Fibroblast of skin of right biceps (primary cell): Measurements from ENCODE around the gene CBFA2T2.
"Not testable (repeated sequence)": the region's sequence is repeated elsewhere in the genome, so short reads cannot be mapped to it uniquely, and the experiment has no call there.

Experiments used
- DNase-seq: peaks from one replicate; pipeline ENCODE4 v3.0.0-alpha.2; 2013

The CBFA2T2 gene

GRCh38 chr20:33490023-33490933 is at the start of gene CBFA2T2:
TSS of gene CBFA2T2 (plus strand) at chr20:33490096. CDS start at chr20:33490268, 172 bp downstream.
- peak; percentile 69 for DNase-seq

GRCh38 chr20:33440562-33440961 is 49.3 kb upstream of the CBFA2T2 start:
- not testable (repeated sequence) for DNase-seq

GRCh38 chr20:33441142-33441955 is 48.5 kb upstream of the CBFA2T2 start:
- DNase-seq = no peak

- DNase-seq = no peak
These were observed 47.5 kb upstream of the CBFA2T2 start for GRCh38 chr20:33442136-33443005.

- DNase-seq = peak; percentile 10
These were observed 46.8 kb upstream of the CBFA2T2 start for GRCh38 chr20:33443006-33443511.

GRCh38 chr20:33443512-33444239 is 46.2 kb upstream of the CBFA2T2 start, which contains the start of gene SNTA1:
TSS of gene SNTA1 (minus strand) at chr20:33443763. CDS start at chr20:33443620, 143 bp downstream.
- peak; percentile 84 for DNase-seq

- peak; percentile 12 for DNase-seq
These were observed 44.9 kb upstream of the CBFA2T2 start for GRCh38 chr20:33444797-33445560.

GRCh38 chr20:33445881-33446625 is 43.8 kb upstream of the CBFA2T2 start:
- no peak for DNase-seq

- no peak for DNase-seq
These were observed 39.0 kb upstream of the CBFA2T2 start for GRCh38 chr20:33450867-33451266.

- peak; percentile 55 for DNase-seq
These were observed 32.8 kb upstream of the CBFA2T2 start for GRCh38 chr20:33456916-33457642.

GRCh38 chr20:33459599-33459998 is 30.3 kb upstream of the CBFA2T2 start:
- DNase-seq = no peak

GRCh38 chr20:33460711-33461110 is 29.2 kb upstream of the CBFA2T2 start:
- DNase-seq = no peak

GRCh38 chr20:33463332-33464101 is 26.4 kb upstream of the CBFA2T2 start:
- DNase-seq = no peak

- DNase-seq = not testable (repeated sequence)
These were observed 25.1 kb upstream of the CBFA2T2 start for GRCh38 chr20:33464759-33465158.

- no peak for DNase-seq
These were observed 24.2 kb upstream of the CBFA2T2 start for GRCh38 chr20:33465481-33466302.

- no peak for DNase-seq
These were observed 23.6 kb upstream of the CBFA2T2 start for GRCh38 chr20:33466303-33466646.

- no peak for DNase-seq
These were observed 19.4 kb upstream of the CBFA2T2 start for GRCh38 chr20:33470457-33470856.

- no peak for DNase-seq
These were observed 19.0 kb upstream of the CBFA2T2 start for GRCh38 chr20:33470866-33471265.
